Body of pancreas (tissue), 4 donors: Measurements from ENCODE around the gene WIPI1. TPM values are rescaled to one million over a fixed set of nuclear protein-coding genes. Genes with fewer than 3 reads are reported as not detected.

Source experiments
- ATAC-seq: fragments of 150-250 bp; one replicate; pipeline ENCODE4 v1.9.1; 2016
- DNase-seq, 4 donors: peaks; one replicate each; pipeline ENCODE4 v3.0.0-alpha.2; 2019
- H3K27ac ChIP-seq, 4 donors: fragments of 200-600 bp; sonication (generic); 1 replicate in 3 of 4; 2 replicates in 1 of 4; pipeline versions ENCODE4 v1.5.1 to v1.6.1; 2016 to 2019; ENCODE audit warnings: mild to moderate bottlenecking in 1 of 4, mixed read lengths in 1 of 4, moderate library complexity in 1 of 4
- H3K27me3 ChIP-seq, 2 donors: fragments of 200-600 bp; sonication (generic); one replicate each; pipeline ENCODE4 v1.6.0; 2016; ENCODE audit warnings: mild to moderate bottlenecking in 1 of 2
- H3K36me3 ChIP-seq, 2 donors: fragments of 200-600 bp; sonication (generic); replicated peaks in 1 of 2; 2 replicates each; pipeline ENCODE4 v1.5.1; 2016; ENCODE audit warnings: low read depth in 2 of 2; ENCODE audit not compliant: insufficient read depth in 1 of 2
- H3K4me1 ChIP-seq: fragments of 200-600 bp; sonication (generic); one replicate; pipeline ENCODE4 v1.6.0; 2016
- H3K4me3 ChIP-seq, 2 donors: fragments of 200-600 bp; sonication (generic); 1 replicate in 1 of 2; 2 replicates in 1 of 2; pipeline ENCODE4 v1.5.1; 2016 to 2019
- H3K9me3 ChIP-seq, 3 donors: fragments of 200-600 bp; sonication (generic); 1 replicate in 2 of 3; 2 replicates in 1 of 3; pipeline ENCODE4 v1.5.1; 2016
- POLR2A ChIP-seq, 3 donors: fragments of 450-650 bp; IDR thresholded peaks; one replicate each; pipeline ENCODE4 v1.6.1; 2016; ENCODE audit warnings: antibody characterized with exemption in 3 of 3, mild to moderate bottlenecking in 2 of 3
- WGBS, 2 donors: methylation state at CpG; one replicate each; pipeline ENCODE4 v1.1.5; 2017; 5-methylcytosine and 5-hydroxymethylcytosine counted together
- intact Hi-C: fragments of 100-400 bp; cut with DNase I; formaldehyde crosslinking; loops from one replicate; pipeline ENCODE4 v1.15.1; 2023
- total RNA-seq, 2 donors: library from RNA; depleted of rRNA; stranded (reverse); fragments of >200 nt; gene quantifications; one replicate each; pipeline ENCODE4 v1.1.0, GENCODE V29; 2016
- TF ChIP-seq, protein P1 (sequence below), 7 experiments: fragments of 450-650 bp in 4 of 7; fragments of 200-600 bp in 3 of 7; sonication (generic) in 3 of 7; IDR thresholded peaks; one replicate each; pipeline ENCODE4 v1.5.1; 2016 to 2019; ENCODE audit warnings: antibody characterized with exemption in 7 of 7

The WIPI1 gene
- total RNA-seq, 2 donors from 2014 or later = 20.5 to 22.4 TPM

- H3K4me3 ChIP-seq = no peak overlapping the region
- H3K36me3 ChIP-seq = peaks cover 6 to 57% of the 10 kb centered on the region in 2 donors
- DNase-seq (no peak), ATAC-seq (no peak)
- no peak overlapping the region for H3K27ac ChIP-seq
- no peaks in the 10 kb centered on the region for H3K9me3 ChIP-seq
- H3K4me1 ChIP-seq = peaks cover 6% of the 10 kb centered on the region
- WGBS, 2 donors = 89% methylated on average over 14 of the region's 14 CpGs
- no peaks in the 10 kb centered on the region for H3K27me3 ChIP-seq
- intact Hi-C loops = no loop called here
- TF ChIP-seq, protein P1, sequence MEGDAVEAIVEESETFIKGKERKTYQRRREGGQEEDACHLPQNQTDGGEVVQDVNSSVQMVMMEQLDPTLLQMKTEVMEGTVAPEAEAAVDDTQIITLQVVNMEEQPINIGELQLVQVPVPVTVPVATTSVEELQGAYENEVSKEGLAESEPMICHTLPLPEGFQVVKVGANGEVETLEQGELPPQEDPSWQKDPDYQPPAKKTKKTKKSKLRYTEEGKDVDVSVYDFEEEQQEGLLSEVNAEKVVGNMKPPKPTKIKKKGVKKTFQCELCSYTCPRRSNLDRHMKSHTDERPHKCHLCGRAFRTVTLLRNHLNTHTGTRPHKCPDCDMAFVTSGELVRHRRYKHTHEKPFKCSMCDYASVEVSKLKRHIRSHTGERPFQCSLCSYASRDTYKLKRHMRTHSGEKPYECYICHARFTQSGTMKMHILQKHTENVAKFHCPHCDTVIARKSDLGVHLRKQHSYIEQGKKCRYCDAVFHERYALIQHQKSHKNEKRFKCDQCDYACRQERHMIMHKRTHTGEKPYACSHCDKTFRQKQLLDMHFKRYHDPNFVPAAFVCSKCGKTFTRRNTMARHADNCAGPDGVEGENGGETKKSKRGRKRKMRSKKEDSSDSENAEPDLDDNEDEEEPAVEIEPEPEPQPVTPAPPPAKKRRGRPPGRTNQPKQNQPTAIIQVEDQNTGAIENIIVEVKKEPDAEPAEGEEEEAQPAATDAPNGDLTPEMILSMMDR (IDR thresholded peaks at IDR 0.05) = no peak
- TF ChIP-seq POLR2A (IDR thresholded peaks at IDR 0.05) = no peak
These were observed 25.0 kb downstream of the WIPI1 start for GRCh38 chr17:68432086-68432864.

GRCh38 chr17:68431661-68432071 is 25.6 kb downstream of the WIPI1 start:
- no peaks in the 10 kb centered on the region for H3K9me3 ChIP-seq
- H3K4me1 ChIP-seq = peaks cover 3% of the 10 kb centered on the region
- DNase-seq (no peak), ATAC-seq (no peak)
- H3K27me3 ChIP-seq = no peaks in the 10 kb centered on the region
- no peak for TF ChIP-seq POLR2A (IDR thresholded peaks at IDR 0.05)
- TF ChIP-seq, protein P1 (IDR thresholded peaks at IDR 0.05) = no peak
- H3K27ac ChIP-seq = no peak overlapping the region
- H3K36me3 ChIP-seq = peaks cover 6 to 59% of the 10 kb centered on the region in 2 donors
- intact Hi-C loops = no loop called here
- 71 to 80% methylated on average over 15 of the region's 15 CpGs for WGBS, 2 donors
- H3K4me3 ChIP-seq = no peak overlapping the region

- H3K36me3 ChIP-seq = peaks cover 6 to 59% of the 10 kb centered on the region in 2 donors
- H3K27me3 ChIP-seq = no peaks in the 10 kb centered on the region
- intact Hi-C loops = no loop called here
- TF ChIP-seq, protein P1 (IDR thresholded peaks at IDR 0.05) = no peak
- TF ChIP-seq POLR2A (IDR thresholded peaks at IDR 0.05) = no peak
- no peak for DNase-seq
- H3K4me3 ChIP-seq = no peak overlapping the region
- no peaks in the 10 kb centered on the region for H3K9me3 ChIP-seq
- 85 to 86% methylated on average over 13 of the region's 13 CpGs for WGBS, 2 donors
- ATAC-seq = no peak
- H3K27ac ChIP-seq = no peak overlapping the region
- no peaks in the 10 kb centered on the region for H3K4me1 ChIP-seq
These were observed 26.2 kb downstream of the WIPI1 start for GRCh38 chr17:68431045-68431608.

GRCh38 chr17:68429881-68430280 is 27.4 kb downstream of the WIPI1 start:
- DNase-seq = no peak
- intact Hi-C loops = no loop called here
- WGBS, 2 donors = 91 to 96% methylated on average over 10 to 11 of the region's 11 CpGs
- no peaks in the 10 kb centered on the region for H3K4me1 ChIP-seq
- ATAC-seq = no peak
- peaks cover 6 to 63% of the 10 kb centered on the region in 2 donors for H3K36me3 ChIP-seq
- H3K27me3 ChIP-seq = no peaks in the 10 kb centered on the region
- H3K4me3 ChIP-seq = no peak overlapping the region
- TF ChIP-seq POLR2A (IDR thresholded peaks at IDR 0.05) = no peak
- TF ChIP-seq, protein P1 (IDR thresholded peaks at IDR 0.05) = no peak
- no peaks in the 10 kb centered on the region for H3K9me3 ChIP-seq
- no peak overlapping the region for H3K27ac ChIP-seq
